PC-9 (cell line): Measurements from ENCODE around the gene EVC2.

Experiments used
- CTCF ChIP-seq: fragments of 200-600 bp; sonication (generic); conservative IDR thresholded peaks from 2 replicates; pipeline ENCODE4 v1.6.1; 2017; ENCODE audit warnings: mixed run types, antibody characterized with exemption, mild to moderate bottlenecking, moderate library complexity
- EZH2 ChIP-seq: fragments of 200-600 bp; sonication (generic); IDR thresholded peaks from 2 replicates; pipeline ENCODE4 v1.8.0; 2017; ENCODE audit warnings: antibody characterized with exemption, low read depth

- TF ChIP-seq CTCF (no peak), EZH2 (no peak)
Measured at GRCh38 chr4:5562476-5562875, 145.9 kb downstream of the EVC2 start.
